ENCODE data around the gene VIPR2. TPM values are rescaled to one million over a fixed set of nuclear protein-coding genes. Genes with fewer than 3 reads are reported as not detected.

Gene VIPR2
- total RNA-seq, 1 donor from 2014 or later = not detected

DNA sequence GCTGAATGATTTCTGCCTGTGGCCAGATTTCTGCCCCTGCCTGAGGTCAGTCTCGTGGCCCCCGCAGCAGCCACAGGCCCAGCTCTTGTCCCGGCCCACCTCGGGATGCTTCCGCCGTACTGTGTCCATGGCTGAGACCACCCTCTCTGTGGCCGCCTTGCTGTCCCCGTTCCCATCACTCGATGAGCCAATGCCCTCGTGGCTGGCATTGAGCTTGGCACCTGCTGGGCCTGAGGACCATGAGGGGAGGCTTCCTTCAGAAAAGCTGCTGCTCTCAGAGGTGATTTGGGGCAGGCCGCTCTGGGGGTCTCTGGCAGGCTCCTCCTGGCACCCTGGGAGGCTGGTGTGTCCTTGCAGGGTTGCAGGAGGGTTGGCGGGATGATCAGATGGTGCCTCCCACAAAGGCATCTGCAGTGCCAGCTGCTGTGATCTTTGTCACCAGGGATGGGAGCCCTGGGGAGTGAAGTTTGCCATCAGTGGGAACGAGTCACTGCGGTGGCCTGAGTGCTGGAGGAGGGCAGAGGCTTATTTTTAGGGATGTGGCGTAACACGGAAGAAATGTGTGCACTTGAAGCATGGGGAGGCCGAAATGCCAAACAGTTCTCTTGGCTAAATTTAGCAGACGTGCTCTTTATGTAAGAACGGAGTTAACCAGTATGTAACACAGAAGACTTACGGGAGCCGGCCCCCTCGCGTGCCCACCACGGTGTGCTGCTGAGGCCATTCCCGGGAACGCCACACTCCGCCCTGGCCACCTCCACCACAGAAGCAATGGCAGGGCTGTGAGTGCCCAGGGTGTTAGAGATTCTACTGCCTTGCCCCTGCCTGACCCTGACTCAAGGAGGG, 47.7 kb downstream of the VIPR2 start:
- no peaks in the 10 kb centered on the region for H3K36me3 Mint-ChIP-seq (ENCODE audit: low read depth)

DNA sequence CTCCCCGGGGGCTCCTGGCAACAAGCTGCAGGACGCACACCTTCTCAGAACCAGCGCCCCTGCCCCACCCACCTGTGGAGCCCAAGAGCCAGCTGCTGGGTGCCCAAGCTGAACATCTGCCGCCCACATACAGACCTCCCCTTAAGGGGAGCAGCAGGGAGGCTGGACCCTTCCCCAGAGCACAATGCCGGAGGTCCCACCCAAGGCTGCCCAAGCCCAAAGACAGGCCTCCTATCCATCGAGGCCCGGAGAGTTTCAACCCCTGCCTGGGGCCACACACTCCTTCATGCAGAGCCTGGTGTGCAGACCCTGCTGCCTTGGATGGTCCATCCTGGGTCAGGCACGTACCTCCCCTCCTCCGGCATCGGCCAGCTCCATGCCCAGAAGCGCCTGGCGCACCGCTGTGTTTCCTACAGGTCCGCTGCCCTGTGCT, 48.7 kb downstream of the VIPR2 start:
- no peaks in the 10 kb centered on the region for H3K36me3 Mint-ChIP-seq (ENCODE audit: low read depth)
- H3K9me3 Mint-ChIP-seq = no peaks in the 10 kb centered on the region
- H3K27me3 Mint-ChIP-seq = no peaks in the 10 kb centered on the region
- CTCF ChIA-PET = no interaction called here
- no peak for DNase-seq
- TF ChIP-seq, protein P1, sequence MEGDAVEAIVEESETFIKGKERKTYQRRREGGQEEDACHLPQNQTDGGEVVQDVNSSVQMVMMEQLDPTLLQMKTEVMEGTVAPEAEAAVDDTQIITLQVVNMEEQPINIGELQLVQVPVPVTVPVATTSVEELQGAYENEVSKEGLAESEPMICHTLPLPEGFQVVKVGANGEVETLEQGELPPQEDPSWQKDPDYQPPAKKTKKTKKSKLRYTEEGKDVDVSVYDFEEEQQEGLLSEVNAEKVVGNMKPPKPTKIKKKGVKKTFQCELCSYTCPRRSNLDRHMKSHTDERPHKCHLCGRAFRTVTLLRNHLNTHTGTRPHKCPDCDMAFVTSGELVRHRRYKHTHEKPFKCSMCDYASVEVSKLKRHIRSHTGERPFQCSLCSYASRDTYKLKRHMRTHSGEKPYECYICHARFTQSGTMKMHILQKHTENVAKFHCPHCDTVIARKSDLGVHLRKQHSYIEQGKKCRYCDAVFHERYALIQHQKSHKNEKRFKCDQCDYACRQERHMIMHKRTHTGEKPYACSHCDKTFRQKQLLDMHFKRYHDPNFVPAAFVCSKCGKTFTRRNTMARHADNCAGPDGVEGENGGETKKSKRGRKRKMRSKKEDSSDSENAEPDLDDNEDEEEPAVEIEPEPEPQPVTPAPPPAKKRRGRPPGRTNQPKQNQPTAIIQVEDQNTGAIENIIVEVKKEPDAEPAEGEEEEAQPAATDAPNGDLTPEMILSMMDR (IDR thresholded peaks at IDR 0.05) = no peak
- intact Hi-C loops (cut with micrococcal nuclease) = no loop called here
- ATAC-seq (ENCODE audit: low read depth) = no peak
- POLR2A ChIA-PET = no interaction called here
- no peak overlapping the region for H3K4me3 Mint-ChIP-seq
- no peaks in the 10 kb centered on the region for H3K4me1 Mint-ChIP-seq
- H3K27ac Mint-ChIP-seq = no peak overlapping the region

More for the DNA sequence above, 47.7 kb downstream of the VIPR2 start:
- no peak for DNase-seq
- intact Hi-C loops (cut with micrococcal nuclease) = no loop called here
- no peak overlapping the region for H3K27ac Mint-ChIP-seq
- no peak for ATAC-seq (ENCODE audit: low read depth)
- ChIA-PET POLR2A (no interaction called here), CTCF (no interaction called here)
- no peaks in the 10 kb centered on the region for H3K9me3 Mint-ChIP-seq
- H3K4me1 Mint-ChIP-seq = no peaks in the 10 kb centered on the region
- no peak overlapping the region for H3K4me3 Mint-ChIP-seq
- no peaks in the 10 kb centered on the region for H3K27me3 Mint-ChIP-seq
- TF ChIP-seq, protein P1 (IDR thresholded peaks at IDR 0.05) = no peak

DNA sequence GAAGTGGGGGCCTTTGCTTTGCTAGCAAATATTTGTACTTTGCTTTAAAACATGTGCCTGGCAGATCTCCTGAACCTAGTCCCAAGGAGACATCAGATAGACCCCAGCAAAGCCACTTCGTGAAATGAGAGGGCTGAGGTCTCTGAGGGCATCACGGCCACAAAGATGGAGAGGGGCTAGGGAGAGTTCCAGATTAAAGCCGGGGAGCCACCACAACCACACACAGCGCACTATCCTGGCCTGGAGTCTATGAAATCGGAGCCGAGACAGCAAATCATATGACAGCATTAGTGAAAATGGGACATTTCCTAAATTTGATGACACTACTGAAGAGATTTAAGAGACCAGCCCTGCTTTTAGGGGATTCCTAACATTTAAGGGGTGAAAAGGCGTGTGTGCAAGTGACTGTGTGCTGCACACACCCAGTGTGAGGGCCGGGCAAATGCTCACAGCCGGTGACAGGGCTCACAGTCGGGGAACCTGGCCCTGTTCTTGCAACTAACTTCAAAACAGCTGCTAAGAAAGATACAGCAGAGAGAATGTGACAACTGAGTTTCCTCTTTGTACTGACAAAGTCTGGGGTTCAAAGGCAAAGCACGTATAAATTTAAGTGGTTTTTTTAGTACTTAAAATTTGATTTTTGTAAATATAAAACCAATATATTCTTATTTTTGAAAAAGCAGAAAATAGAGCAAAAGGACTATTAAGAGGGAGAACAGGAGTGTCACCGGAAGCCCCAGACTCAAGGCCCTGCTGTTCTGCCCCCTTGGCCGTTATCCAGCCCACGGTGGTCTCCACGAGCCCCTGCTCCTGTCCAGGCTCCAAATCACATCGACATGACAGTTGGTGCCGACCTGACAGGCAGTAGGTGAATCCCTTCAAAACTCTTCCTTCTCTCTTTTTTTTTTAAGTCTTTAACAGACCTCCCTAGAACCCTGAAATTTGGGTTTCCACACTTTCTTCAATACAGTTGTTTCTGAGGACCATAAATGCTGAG, 49.5 kb downstream of the VIPR2 start:
- ChIA-PET CTCF (no interaction called here), POLR2A (no interaction called here)
- TF ChIP-seq, protein P1 (IDR thresholded peaks at IDR 0.05) = no peak
- no peak for ATAC-seq (ENCODE audit: low read depth)
- intact Hi-C loops (cut with micrococcal nuclease) = no loop called here
- Mint-ChIP-seq H3K36me3 (ENCODE audit: low read depth) (no peaks in the 10 kb centered on the region), H3K27me3 (no peaks in the 10 kb centered on the region), H3K27ac (no peak overlapping the region), H3K4me1 (no peaks in the 10 kb centered on the region), H3K4me3 (no peak overlapping the region), H3K9me3 (no peaks in the 10 kb centered on the region)
- DNase-seq = no peak

DNA sequence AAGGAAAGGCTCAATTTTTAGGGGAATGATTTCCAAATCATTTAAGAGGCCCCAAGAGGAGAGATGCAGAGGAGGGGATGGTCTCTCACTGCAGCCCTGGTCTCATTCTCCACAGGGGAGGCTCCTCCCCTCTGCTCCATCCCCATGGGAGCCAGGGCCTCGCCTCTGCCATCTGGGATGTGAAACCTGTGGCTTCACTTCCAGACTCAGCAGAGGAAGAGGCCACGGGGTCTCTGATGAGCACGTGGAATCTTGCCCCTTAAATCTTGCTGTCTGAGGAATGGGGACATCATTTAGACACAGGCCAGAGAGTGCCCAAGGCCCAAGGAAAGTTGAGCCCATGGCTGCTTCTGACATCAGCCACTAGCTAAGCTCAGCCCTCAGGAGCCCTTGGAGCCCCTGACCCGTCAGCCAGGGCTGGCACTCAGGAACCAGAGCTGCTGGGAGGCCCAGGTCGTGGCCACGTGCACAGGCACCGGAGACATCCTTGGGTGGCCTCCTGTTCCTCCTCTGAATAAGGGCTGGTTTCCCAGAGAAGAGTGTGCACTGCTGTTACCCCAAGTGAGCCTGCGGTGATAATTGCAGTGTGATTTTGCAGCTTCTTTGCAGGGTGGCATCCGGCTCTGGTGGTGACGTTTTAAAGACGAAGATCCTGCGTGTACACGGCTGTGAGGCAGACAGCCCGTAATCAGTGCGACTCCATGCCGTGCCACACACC, 50.5 kb downstream of the VIPR2 start:
- no peak overlapping the region for H3K4me3 Mint-ChIP-seq
- intact Hi-C loops (cut with micrococcal nuclease) = no loop called here
- DNase-seq (no peak), ATAC-seq (ENCODE audit: low read depth) (no peak)
- ChIA-PET POLR2A (no interaction called here), CTCF (no interaction called here)
- no peak overlapping the region for H3K27ac Mint-ChIP-seq
- no peaks in the 10 kb centered on the region for H3K36me3 Mint-ChIP-seq (ENCODE audit: low read depth)
- H3K4me1 Mint-ChIP-seq = no peaks in the 10 kb centered on the region
- TF ChIP-seq, protein P1 (IDR thresholded peaks at IDR 0.05) = no peak
- no peaks in the 10 kb centered on the region for H3K27me3 Mint-ChIP-seq
- H3K9me3 Mint-ChIP-seq = no peaks in the 10 kb centered on the region
